RWPE2 (cell line): ENCODE results near the gene SGK2.
A peak's percentile ranks its signal among the peaks of the same experiment; 100 is the strongest.

Experiments used
- ATAC-seq: fragments of 200-7000 bp; cut with Tn5 transposase; 3 replicates; pipeline ENCODE4 v1.9.1; 2021; ENCODE audit warnings: low read depth
- DNase-seq: peaks from one replicate; pipeline ENCODE4 v3.0.0-alpha.2; 2020; ENCODE audit warnings: low spot score
- H3K27ac ChIP-seq: fragments of 450-650 bp; 2 replicates; pipeline ENCODE4 v1.5.1; 2017; ENCODE audit warnings: mild to moderate bottlenecking; ENCODE audit not compliant: poor library complexity, severe bottlenecking
- H3K27me3 ChIP-seq: fragments of 250-450 bp; sonication (Bioruptor Pico); 2 replicates; pipeline ENCODE4 v1.5.1; 2021; ENCODE audit warnings: mild to moderate bottlenecking, moderate library complexity; ENCODE audit not compliant: insufficient read depth, poor library complexity, severe bottlenecking
- H3K36me3 ChIP-seq: fragments of 250-450 bp; sonication (Bioruptor Pico); 2 replicates; pipeline ENCODE4 v1.5.1; 2020; ENCODE audit warnings: low read depth, mild to moderate bottlenecking, moderate library complexity
- H3K4me1 ChIP-seq: fragments of 250-450 bp; sonication (Bioruptor Pico); 2 replicates; pipeline ENCODE4 v1.5.1; 2021; ENCODE audit warnings: mild to moderate bottlenecking, moderate library complexity; ENCODE audit not compliant: insufficient read depth, poor library complexity, severe bottlenecking
- H3K4me3 ChIP-seq: fragments of 250-450 bp; sonication (Bioruptor Pico); 2 replicates; pipeline ENCODE4 v1.5.1; 2021; ENCODE audit warnings: mild to moderate bottlenecking, moderate library complexity; ENCODE audit not compliant: severe bottlenecking
- H3K9me3 ChIP-seq: fragments of 250-450 bp; sonication (Bioruptor Pico); 2 replicates; pipeline ENCODE4 v1.5.1; 2021; ENCODE audit warnings: mild to moderate bottlenecking, moderate library complexity; ENCODE audit not compliant: severe bottlenecking
- TF ChIP-seq, protein P1 (sequence below): fragments of 450-650 bp; IDR thresholded peaks from one replicate; pipeline ENCODE4 v1.5.1; 2017; ENCODE audit warnings: mild to moderate bottlenecking, moderate library complexity; ENCODE audit not compliant: poor library complexity, severe bottlenecking

SGK2 gene

DNA sequence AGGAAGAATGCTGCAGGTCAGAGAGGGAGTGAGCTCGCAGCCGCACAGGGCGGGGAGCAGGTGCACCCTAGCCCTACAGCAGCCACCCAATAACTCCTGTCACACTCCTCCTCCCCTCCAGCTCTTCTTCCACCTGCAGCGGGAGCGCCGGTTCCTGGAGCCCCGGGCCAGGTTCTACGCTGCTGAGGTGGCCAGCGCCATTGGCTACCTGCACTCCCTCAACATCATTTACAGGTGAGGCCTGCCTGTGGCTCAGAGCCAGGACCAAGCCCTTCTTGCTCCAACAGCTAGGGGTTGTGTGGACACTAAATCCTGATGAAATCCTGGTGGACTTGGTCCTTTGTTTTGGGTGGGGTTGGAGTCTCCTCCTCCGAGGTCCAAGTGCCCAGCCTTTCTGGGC is 11.7 kb downstream of the SGK2 start:
- DNase-seq (no peak), ATAC-seq (no peak)
- Histone ChIP-seq H3K9me3 (no peaks in the 10 kb centered on the region), H3K4me1 (no peaks in the 10 kb centered on the region), H3K27ac (no peak overlapping the region), H3K27me3 (no peaks in the 10 kb centered on the region), H3K36me3 (no peaks in the 10 kb centered on the region), H3K4me3 (no peak overlapping the region)
- TF ChIP-seq, protein P1, sequence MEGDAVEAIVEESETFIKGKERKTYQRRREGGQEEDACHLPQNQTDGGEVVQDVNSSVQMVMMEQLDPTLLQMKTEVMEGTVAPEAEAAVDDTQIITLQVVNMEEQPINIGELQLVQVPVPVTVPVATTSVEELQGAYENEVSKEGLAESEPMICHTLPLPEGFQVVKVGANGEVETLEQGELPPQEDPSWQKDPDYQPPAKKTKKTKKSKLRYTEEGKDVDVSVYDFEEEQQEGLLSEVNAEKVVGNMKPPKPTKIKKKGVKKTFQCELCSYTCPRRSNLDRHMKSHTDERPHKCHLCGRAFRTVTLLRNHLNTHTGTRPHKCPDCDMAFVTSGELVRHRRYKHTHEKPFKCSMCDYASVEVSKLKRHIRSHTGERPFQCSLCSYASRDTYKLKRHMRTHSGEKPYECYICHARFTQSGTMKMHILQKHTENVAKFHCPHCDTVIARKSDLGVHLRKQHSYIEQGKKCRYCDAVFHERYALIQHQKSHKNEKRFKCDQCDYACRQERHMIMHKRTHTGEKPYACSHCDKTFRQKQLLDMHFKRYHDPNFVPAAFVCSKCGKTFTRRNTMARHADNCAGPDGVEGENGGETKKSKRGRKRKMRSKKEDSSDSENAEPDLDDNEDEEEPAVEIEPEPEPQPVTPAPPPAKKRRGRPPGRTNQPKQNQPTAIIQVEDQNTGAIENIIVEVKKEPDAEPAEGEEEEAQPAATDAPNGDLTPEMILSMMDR: no peak

DNA sequence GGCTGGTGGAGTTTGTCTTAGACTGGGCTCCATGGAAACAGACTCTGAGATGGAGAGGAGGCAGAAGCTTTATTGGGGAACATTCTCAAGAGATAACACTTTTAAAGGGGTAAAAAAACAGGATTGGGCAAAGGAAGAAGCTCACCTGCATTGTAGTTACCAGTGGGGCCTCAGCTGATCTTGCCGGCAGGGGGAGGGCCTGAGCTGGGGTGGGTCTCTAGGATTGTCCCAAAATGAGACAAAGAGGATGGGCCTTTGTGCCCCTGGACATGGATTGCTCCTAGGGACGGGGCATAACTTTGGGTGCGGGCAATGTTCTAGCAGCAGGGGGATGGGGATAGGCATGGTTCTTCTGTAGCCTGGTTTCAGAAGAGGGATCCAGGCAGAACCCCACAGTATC is 12.5 kb downstream of the SGK2 start:
- no peak overlapping the region for H3K4me3 ChIP-seq
- DNase-seq (no peak), ATAC-seq (peak; percentile 7; the same call in 1 of the 3 replicates)
- TF ChIP-seq, protein P1: no peak
- no peak overlapping the region for H3K27ac ChIP-seq
- H3K27me3 ChIP-seq: no peaks in the 10 kb centered on the region
- H3K9me3 ChIP-seq: no peaks in the 10 kb centered on the region
- no peaks in the 10 kb centered on the region for H3K36me3 ChIP-seq
- H3K4me1 ChIP-seq: no peaks in the 10 kb centered on the region

DNA sequence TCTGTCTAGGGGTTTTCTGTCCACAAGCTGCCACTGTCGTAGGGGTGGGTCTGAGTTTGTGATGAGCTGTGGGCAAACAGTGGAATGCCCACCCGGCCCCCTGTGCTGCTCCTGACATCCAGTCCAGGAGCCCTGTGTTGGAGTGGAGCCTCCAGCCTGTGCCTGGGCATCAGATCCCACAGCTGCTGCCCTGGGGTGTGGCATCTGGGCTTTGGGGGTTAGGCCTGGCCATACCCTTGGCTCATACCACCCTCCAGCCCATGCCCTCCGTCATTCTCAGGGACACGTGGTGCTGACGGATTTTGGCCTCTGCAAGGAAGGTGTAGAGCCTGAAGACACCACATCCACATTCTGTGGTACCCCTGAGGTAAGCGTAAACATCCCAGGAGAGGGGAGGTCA is 12.9 kb downstream of the SGK2 start:
- Histone ChIP-seq H3K27ac (no peak overlapping the region), H3K27me3 (no peaks in the 10 kb centered on the region), H3K4me1 (no peaks in the 10 kb centered on the region), H3K4me3 (no peak overlapping the region), H3K36me3 (no peaks in the 10 kb centered on the region), H3K9me3 (no peaks in the 10 kb centered on the region)
- DNase-seq (no peak), ATAC-seq (no peak)
- TF ChIP-seq, protein P1: no peak

DNA sequence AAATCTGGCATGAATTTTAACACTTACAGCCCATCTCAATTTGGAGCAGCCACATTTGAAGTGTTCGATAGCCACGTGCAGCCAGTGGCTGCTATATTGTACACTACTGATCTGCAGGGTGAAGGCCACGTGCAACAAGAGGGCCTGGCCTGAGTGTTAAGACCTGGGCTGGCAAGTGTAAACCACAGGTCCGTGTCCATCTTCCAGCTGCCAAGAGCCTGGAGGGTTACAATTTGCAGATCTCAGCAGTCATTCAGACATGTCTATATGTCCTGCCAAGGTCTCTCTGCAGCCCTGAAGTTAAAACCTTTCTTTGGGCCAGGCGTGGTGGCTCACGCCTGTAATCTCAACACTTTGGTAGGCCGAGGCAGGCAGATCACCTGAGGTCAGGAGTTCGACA is 14.1 kb downstream of the SGK2 start:
- H3K27me3 ChIP-seq: no peaks in the 10 kb centered on the region
- H3K27ac ChIP-seq: no peak overlapping the region
- no peaks in the 10 kb centered on the region for H3K4me1 ChIP-seq
- H3K4me3 ChIP-seq: no peak overlapping the region
- TF ChIP-seq, protein P1: no peak
- no peak for DNase-seq
- no peak for ATAC-seq
- H3K9me3 ChIP-seq: no peaks in the 10 kb centered on the region
- no peaks in the 10 kb centered on the region for H3K36me3 ChIP-seq

DNA sequence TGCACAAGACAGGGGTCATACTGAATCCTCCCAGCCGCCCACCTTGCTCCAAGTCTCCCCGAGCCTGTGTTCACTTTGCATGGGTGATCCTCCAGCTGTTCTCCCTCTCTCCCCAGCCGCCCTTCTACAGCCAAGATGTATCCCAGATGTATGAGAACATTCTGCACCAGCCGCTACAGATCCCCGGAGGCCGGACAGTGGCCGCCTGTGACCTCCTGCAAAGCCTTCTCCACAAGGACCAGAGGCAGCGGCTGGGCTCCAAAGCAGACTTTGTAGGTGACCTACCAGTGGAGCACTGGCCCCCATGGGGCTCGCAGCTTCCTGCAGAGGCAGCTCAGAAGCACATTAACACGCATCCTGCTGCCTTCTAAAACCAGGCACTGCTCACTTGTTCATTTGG is 17.3 kb downstream of the SGK2 start:
- DNase-seq: no peak
- Histone ChIP-seq H3K27me3 (no peaks in the 10 kb centered on the region), H3K9me3 (no peaks in the 10 kb centered on the region), H3K4me3 (no peak overlapping the region), H3K36me3 (no peaks in the 10 kb centered on the region), H3K4me1 (no peaks in the 10 kb centered on the region), H3K27ac (no peak overlapping the region)
- TF ChIP-seq, protein P1: no peak
- no peak for ATAC-seq
